Uterine smooth muscle cell (primary cell): Measurements from ENCODE around the gene ERV3-1. TPM values are rescaled to one million over a fixed set of nuclear protein-coding genes. Genes with fewer than 3 reads are reported as not detected.

ENCODE experiments used
- total RNA-seq: library from RNA; depleted of rRNA; stranded (reverse); fragments of >200 nt; gene quantifications from 2 replicates; pipeline ENCODE4 v1.2.3, GENCODE V29; 2014

Gene ERV3-1, protein sequence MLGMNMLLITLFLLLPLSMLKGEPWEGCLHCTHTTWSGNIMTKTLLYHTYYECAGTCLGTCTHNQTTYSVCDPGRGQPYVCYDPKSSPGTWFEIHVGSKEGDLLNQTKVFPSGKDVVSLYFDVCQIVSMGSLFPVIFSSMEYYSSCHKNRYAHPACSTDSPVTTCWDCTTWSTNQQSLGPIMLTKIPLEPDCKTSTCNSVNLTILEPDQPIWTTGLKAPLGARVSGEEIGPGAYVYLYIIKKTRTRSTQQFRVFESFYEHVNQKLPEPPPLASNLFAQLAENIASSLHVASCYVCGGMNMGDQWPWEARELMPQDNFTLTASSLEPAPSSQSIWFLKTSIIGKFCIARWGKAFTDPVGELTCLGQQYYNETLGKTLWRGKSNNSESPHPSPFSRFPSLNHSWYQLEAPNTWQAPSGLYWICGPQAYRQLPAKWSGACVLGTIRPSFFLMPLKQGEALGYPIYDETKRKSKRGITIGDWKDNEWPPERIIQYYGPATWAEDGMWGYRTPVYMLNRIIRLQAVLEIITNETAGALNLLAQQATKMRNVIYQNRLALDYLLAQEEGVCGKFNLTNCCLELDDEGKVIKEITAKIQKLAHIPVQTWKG
- total RNA-seq = 4.8 and 7.0 TPM in 2 replicates

DNA sequence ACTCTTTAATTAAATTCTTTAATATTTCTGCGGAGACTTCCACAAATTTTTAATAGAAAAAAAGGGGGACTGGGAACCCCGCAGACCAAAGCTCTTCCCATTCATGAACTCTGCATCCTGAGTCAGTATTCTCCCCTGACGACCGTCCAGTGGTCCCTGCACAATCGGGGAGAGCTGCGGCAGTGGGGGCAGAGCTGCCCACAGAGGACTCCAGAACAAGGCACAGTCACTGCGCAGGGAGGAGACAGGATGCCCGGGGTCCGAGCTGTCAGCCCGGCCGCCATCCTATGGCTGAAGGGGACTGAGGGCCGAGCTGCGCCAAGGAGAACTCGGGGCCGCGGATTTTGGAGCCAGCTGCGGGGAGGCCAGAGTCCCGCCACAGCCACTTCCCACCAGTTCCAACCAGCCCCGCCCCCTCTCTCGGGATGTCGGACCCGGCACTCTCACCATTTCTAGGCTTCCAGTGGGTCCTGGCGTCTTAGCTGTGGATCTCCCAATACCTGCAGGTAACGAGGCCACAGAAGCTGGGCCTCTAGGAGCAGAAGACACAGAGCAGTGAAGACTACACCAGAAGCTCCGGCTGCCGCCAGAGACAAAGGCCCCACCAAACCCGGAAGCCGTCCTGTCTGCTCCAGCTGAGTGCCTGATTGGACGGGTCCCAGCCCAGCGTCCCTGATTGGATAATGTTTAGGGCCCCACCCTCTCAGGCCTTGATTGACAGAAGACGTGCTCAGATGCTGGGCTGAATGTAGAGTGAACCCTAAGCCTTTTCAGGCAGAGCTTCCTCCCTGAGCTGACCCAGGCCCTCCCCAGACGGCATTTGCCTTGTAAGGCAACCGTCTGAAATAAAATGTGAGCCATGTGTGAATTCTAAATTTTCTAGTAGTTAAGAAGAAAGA, at the start of gene ERV3-1:
ERV3-1 (minus strand) TSS at position 594 of the 899 bp plus-strand sequence. CDS start 13,661 bp downstream, outside the sequence.

DNA sequence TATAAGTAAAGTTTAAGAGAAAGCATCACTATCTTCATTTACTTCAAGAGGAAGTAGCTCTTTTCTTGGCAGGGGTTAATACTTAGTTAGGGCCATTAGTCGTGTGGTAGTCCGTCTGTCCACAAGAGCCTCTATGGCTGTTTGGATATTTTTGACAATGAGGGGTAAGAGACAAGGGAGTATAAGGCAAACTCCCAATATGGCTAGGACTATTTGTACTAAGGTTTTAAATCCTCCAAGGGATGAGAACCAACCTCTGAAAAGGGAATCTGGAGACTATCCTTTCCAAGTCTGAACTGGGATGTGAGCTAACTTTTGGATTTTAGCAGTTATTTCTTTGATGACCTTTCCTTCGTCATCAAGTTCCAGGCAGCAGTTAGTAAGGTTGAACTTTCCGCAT, 15.6 kb downstream of the ERV3-1 start, which contains the start of gene ZNF117:
ZNF117 (minus strand) TSS at position 101 of the 400 bp plus-strand sequence.

Other genes with a start within 250 kb of the ERV3-1 start
- 5.9 and 7.1 TPM in 2 replicates for gene ZNF138, start 212.3 kb downstream of the ERV3-1 start, total RNA-seq
- 3.7 and 4.1 TPM in 2 replicates for gene ZNF273, start 103.4 kb downstream of the ERV3-1 start, total RNA-seq
- 3.9 and 5.0 TPM in 2 replicates for gene ZNF117, start 15.7 kb downstream of the ERV3-1 start, total RNA-seq